LHCN-M2 (cell line): ENCODE data around the gene ARHGEF39. TPM values are rescaled to one million over a fixed set of nuclear protein-coding genes. Genes with fewer than 3 reads are reported as not detected.
"Not testable (repeated sequence)": the region's sequence is repeated elsewhere in the genome, so short reads cannot be mapped to it uniquely, and the experiment has no call there.

Source experiments
- DNase-seq: peaks from one replicate; pipeline ENCODE4 v3.0.0-alpha.2; 2012; ENCODE audit warnings: low read depth
- total RNA-seq: library from RNA; depleted of rRNA; stranded (reverse); fragments of >200 nt; gene quantifications from 2 replicates; pipeline ENCODE4 v1.2.3, GENCODE V29; 2014

The ARHGEF39 gene
- total RNA-seq, 1 experiment from 2014 or later = 4.5 TPM

- DNase-seq = peak; percentile 70
Measured at GRCh38 chr9:35651956-35652828, 12.8 kb downstream of the ARHGEF39 start.

DNA sequence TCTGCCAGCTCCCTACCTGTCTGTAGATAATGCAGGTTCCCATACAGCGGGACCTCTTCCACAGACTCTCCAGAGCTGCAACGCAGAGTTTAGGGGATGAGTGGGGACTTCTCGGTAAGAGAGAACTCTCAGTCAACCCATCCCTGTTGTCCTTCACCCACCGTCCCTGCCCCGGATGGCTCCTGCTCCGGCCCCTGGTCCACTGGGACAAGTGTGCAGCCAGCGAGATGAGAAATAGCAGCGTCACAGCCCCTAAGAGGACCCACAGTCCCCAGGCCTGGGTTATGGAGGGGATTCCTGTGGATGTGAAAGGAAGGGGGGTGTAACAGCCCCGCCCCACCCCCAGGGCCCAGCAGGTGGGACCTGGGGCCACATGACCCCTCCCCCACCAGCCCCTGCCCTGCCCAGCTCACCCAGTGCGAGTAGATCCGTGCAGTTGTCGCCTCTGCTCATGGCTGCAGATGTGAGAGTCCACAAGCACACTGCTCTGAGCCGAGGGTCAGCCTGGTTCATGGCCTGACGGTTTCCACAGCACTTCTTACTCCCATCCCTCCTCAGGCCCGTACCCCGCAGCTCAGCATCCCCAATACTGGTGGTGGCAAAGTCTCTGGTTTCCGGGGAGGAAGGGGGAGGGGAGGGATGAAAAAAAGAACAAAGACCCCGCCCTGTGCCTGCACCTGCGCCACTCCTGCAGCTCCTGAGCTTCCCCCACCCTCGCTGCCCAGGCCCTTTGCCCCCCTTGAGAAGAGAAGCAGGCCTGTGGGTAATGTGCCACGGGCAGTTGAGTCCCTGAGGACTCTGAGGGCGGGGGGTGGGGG lies 14.4 kb downstream of the ARHGEF39 start, which contains the start of gene SIT1:
TSS of gene SIT1 (minus strand) at position 591 of the 818 bp plus-strand sequence. CDS start at position 513, 78 bp downstream.
- no peak for DNase-seq

DNA sequence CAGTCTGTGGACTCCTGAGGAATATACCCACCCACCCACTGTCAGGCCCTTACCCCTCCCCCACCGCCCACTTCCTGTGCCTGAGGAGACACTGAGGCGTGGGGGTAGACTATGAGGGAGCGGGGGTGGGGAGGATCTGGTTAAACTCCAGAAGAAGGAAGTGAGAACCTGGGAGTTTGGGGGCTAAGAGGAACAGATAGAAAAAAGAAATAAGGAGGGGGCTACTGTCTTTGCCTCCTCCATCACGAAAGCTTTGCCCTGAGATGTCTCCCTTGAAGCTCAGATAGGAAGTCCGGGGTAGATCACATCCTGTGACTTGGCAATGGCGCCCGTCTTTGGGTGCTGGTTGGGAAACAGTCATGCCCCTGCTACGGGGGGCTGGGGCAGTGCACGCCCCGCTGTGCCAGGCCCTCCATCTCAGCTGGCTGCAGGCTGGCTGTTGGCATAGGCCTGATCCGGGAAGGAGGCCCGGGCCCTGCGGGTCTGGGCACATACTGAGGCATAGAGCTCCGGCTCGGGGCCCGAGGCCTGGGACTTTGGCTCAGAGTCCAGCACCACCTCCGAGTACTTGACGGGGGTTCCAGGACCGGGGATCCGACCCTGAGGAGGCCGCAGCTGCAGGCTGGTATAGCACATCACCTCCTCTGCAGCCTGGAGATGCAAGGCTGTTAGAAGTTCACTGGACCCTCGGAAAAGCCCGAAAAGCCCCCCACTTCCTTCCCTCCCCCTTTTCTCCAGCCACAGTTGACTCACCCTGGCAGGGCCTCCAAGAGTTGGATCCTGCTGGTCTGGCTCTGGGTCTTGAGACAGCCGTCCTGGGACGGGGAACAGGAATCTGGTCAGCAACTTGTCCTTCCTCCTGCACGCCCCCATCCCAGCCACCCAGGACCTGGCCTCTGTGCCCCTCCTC lies 15.3 kb downstream of the ARHGEF39 start:
- DNase-seq = peak; percentile 38

GRCh38 chr9:35646533-35647265 lies 18.3 kb downstream of the ARHGEF39 start:
- peak; percentile 82 for DNase-seq

DNA sequence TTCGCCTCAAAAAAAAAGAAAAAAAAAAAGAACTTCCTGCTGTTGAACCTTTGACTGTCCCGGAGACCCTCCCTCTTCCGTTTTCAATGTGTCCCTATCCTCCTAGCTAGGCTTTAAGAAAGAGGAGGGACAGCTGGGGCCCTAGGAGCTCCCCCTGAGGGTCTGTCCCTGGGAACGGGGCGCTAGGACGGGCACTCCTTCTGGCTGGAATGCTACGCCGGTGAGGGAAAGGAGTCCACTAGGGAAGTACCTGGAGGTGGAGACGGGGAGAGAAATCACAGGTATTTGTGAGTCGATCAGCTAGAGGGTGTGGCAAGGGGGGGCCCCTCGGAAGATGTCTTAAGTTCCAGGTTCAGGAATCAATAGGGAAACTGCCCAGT lies 18.9 kb downstream of the ARHGEF39 start:
- no peak for DNase-seq

- not testable (repeated sequence) for DNase-seq
Measured at GRCh38 chr9:35645736-35646135, 19.3 kb downstream of the ARHGEF39 start.

GRCh38 chr9:35643046-35643445 lies 21.9 kb downstream of the ARHGEF39 start:
- DNase-seq = no peak

- not testable (repeated sequence) for DNase-seq
Measured at GRCh38 chr9:35641478-35641877, 23.5 kb downstream of the ARHGEF39 start.

GRCh38 chr9:35640431-35640830 lies 24.6 kb downstream of the ARHGEF39 start:
- not testable (repeated sequence) for DNase-seq

DNA sequence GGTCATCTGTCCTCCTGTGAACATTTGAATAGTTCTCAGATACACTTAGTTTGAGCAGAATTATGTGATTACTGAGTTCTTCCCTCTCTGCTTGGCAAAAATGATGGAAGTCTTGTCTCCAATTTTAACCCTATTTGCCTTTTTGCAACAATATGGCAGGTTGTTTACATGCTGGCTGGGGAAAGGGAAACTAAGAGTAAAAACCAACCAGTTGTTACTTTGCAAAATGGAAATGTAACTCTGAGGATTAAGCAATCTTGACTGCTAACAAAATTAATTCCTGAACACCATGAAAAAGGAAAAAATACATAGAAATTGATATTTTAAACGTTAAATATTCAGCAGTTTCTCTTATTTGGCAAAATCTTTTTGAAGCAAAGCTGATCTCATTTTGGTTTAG lies 25.4 kb downstream of the ARHGEF39 start:
- no peak for DNase-seq

DNA sequence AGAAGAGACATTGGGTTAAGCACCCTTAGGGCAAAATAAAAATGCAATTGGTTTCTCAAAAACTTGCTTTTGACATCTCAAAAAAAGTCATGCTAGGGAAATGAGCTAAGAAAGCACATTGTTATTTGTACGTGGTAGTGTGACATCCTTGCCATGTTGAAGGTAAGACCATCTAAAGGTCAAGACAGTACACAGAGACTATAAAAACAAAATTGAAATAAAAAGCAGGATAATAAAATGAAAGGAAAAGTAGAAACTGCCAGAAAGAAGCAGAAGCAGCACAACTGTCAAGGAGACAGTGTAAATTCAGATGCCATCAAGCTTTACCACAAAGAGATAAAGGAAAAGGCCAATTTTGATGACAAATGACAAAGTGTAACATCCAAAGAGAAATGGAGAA lies 25.8 kb downstream of the ARHGEF39 start:
- not testable (repeated sequence) for DNase-seq

DNA sequence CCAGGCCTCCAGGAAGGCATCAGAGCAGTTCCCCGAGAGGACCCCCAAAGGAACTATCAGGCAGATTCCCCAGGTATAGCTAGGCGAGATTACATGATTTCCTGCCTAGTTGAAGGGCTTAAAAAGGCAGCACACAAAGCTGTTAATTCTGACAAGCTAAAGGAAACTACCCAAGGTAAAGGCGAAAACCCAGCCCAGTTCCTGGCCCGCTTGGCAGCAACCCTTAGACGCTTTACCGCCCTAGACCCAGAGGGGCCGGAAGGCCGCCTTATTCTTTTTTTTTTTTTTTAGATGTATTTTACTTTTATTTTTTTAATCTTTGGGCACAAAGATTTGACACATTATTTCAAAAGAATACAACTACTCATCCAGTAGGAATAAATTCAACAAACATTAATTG lies 26.2 kb downstream of the ARHGEF39 start:
- not testable (repeated sequence) for DNase-seq

DNA sequence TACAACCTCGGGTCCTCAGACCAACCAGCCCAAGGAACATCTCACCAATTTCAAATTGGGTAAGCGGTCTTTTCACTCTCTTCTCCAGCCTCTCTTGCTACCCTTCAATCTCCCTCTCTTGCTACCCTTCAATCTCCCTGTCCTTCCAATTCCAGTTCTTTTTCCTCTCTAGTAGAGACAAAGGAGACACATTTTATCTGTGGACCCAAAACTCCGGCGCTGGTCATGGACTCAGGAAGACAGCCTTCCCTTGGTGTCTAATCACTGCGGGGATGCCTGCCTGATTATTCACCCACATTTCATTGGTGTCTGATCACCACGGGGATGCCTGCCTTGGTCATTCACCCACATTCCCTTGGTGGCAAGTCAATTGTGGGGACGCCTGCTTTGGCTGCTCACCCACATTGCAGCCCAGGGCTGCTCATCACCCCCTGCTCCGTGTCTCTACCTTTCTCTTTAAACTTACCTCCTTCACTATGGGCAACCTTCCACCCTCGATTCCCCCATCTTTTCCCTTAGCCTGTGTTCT lies 27.5 kb downstream of the ARHGEF39 start:
- not testable (repeated sequence) for DNase-seq

DNA sequence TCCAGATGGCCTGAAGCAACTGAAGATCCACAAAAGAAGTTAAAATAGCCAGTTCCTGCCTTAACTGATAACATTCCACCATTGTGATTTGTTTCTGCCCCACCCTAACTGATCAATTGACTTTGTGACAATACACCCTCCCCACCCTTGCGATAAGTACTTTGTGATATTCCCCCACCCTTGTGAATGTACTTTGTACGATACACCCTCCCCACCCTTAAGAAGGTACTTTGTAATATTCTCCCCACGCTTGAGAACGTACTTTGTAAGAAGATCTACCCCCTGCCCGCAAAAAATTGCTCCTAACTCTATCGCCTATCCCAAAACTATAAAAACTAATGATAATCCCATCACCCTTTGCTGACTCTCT lies 28.1 kb downstream of the ARHGEF39 start:
- DNase-seq = not testable (repeated sequence)

DNA sequence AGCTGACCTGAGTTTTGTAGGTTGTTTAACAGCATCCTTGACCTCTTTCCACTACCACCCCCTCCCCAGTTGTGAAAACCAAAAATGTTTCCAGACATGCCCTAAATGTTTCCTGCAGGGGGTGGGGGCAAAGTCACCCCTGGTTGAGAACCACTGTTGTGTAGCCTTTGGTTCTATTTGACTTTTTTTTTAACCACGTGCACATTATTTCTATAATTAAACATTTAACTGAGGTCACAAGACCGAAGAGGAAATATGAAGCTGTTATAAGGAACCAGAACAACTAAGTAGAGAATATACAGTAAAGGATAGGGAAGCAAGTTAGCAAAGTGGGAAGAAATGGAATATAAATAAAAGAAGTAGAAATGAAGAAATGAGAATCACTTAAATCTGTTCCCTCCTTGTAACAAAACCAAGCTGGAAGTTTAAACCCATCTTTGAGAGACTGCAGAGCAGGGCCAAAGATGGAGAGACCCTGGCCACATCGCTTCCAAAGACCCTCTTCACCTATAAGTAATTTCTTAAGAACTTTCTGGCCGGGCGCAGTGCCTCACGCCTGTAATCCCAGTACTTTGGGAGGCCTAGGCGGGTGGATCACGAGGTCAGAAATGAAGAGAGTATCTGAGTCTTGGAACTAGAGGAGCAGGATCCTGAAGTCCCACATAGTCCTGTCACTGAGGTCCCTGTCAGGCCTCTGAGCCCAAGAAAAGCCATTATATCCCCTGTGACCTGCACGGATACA lies 28.7 kb downstream of the ARHGEF39 start:
- DNase-seq = no peak

- no peak for DNase-seq
Measured at GRCh38 chr9:35635730-35636129, 29.3 kb downstream of the ARHGEF39 start.

GRCh38 chr9:35629597-35629996 lies 35.4 kb downstream of the ARHGEF39 start:
- no peak for DNase-seq

DNA sequence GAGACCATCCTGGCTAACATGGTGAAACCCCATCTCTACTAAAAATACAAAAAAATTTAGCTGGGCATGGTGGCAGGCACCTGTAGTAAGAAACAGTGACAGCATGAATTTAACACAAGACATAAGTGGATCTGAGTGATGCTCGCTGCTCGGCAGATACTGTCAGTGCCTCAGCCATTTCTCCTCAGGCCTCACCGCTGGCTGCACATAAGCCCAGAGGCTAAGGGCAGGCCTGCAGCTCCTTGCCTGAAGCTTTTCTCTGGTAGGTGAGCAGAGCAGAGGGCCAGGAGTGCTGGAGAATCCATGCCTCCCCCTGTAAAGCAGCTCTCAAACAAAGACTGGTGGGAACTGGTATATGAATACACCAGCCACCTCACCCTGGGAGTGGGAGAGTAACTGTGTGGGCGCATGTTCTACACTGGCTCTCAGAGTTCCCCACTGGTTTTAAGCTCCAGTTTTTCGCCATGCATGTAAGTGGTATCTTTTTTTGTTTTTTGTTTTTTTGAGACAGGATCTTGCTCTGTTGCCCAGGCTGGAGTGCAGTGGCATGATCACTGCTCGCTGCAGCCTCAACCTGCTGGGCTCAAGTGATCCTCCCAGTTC lies 36.5 kb downstream of the ARHGEF39 start:
- no peak for DNase-seq

DNA sequence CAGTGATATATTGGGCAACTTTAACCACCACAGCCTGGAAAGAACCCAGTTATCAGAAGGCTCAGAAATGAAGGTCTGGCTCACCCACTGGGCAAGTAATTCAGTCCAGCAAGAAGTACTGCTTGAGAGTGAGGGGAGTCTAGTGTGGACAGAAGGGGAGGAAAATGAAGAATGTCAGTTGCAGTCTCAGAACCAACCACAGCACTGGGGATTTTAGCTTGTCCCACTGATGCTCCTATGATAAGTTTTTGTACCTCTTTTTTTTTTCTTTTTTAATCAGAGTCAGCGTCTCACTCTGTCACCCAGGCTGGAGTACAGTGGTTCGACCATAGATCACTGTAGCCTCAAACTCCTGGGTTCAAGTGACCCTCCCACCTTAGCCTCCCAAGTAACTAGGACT lies 37.4 kb downstream of the ARHGEF39 start:
- no peak for DNase-seq
